SK-N-MC (cell line): Measurements from ENCODE around the gene CAMK4.

Experiments
- EZH2 ChIP-seq: fragments of 200-600 bp; sonication (generic); IDR thresholded peaks from one replicate; pipeline ENCODE4 v1.6.1; 2017; ENCODE audit warnings: antibody characterized with exemption
- POLR2AphosphoS5 ChIP-seq: IDR thresholded peaks from 2 replicates; pipeline ENCODE4 v1.6.1; 2012; ENCODE audit warnings: mild to moderate bottlenecking, low read depth, low read length, borderline replicate concordance

- TF ChIP-seq EZH2 (no peak), POLR2AphosphoS5 (no peak)
Observed at GRCh38 chr5:111434800-111435199, 210.6 kb downstream of the CAMK4 start.
